PFSK-1 (cell line): Measurements from ENCODE around the gene NDEL1.

Source experiments
- FOXP2 ChIP-seq: optimal IDR thresholded peaks from 2 replicates; pipeline ENCODE3; 2011; ENCODE audit warnings: borderline replicate concordance, control low read depth, inconsistent platforms; ENCODE audit not compliant: insufficient read depth; ENCODE audit errors: extremely low read length, extremely low read depth
- POLR2AphosphoS5 ChIP-seq: IDR thresholded peaks from 2 replicates; pipeline ENCODE4 v1.6.1; 2012; ENCODE audit warnings: low read depth, mild to moderate bottlenecking, control low read depth, low read length, moderate library complexity
- TAF1 ChIP-seq: IDR thresholded peaks from 2 replicates; pipeline ENCODE4 v1.6.1; 2012; ENCODE audit warnings: low read length, control low read depth, borderline replicate concordance; ENCODE audit not compliant: insufficient read depth
- TF ChIP-seq, protein P1 (sequence below), 2 experiments: IDR thresholded peaks; 2 replicates each; pipeline versions ENCODE4 v1.6.1 to v1.8.0; 2011 to 2012; ENCODE audit warnings: low read depth in 2 of 2, low read length in 2 of 2, control low read depth in 1 of 2, inconsistent platforms in 1 of 2, mild to moderate bottlenecking in 1 of 2, moderate library complexity in 1 of 2; ENCODE audit not compliant: insufficient read depth in 1 of 2

DNA sequence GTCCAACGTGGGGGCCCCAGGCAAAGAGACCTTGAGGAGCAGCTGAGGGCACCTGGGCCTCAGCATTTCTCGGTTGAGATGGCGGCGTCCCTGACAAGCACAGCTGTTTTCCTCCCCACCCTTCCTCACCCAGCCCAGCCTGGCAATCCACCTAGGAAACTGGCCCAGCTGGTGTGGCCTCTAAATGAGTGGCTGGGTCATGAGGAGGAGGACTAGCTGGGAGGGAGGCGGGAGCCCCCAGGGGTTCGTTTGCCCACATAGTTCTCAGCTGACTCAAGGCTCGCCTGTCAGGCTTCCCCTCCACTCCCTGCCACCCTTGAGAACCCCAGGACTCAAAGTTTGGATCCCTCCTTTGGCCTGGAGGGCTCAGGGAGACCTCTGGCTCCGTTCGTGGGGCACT lies 44.0 kb upstream of the NDEL1 start:
- TF ChIP-seq TAF1 = no peak
- TF ChIP-seq POLR2AphosphoS5 = no peak
- TF ChIP-seq, protein P1, sequence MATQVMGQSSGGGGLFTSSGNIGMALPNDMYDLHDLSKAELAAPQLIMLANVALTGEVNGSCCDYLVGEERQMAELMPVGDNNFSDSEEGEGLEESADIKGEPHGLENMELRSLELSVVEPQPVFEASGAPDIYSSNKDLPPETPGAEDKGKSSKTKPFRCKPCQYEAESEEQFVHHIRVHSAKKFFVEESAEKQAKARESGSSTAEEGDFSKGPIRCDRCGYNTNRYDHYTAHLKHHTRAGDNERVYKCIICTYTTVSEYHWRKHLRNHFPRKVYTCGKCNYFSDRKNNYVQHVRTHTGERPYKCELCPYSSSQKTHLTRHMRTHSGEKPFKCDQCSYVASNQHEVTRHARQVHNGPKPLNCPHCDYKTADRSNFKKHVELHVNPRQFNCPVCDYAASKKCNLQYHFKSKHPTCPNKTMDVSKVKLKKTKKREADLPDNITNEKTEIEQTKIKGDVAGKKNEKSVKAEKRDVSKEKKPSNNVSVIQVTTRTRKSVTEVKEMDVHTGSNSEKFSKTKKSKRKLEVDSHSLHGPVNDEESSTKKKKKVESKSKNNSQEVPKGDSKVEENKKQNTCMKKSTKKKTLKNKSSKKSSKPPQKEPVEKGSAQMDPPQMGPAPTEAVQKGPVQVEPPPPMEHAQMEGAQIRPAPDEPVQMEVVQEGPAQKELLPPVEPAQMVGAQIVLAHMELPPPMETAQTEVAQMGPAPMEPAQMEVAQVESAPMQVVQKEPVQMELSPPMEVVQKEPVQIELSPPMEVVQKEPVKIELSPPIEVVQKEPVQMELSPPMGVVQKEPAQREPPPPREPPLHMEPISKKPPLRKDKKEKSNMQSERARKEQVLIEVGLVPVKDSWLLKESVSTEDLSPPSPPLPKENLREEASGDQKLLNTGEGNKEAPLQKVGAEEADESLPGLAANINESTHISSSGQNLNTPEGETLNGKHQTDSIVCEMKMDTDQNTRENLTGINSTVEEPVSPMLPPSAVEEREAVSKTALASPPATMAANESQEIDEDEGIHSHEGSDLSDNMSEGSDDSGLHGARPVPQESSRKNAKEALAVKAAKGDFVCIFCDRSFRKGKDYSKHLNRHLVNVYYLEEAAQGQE (IDR thresholded peaks at IDR 0.05; ENCODE audit: insufficient read depth in 1 of 2, low read depth in 2 of 2, low read length in 2 of 2) = no peak
- TF ChIP-seq FOXP2 = no peak
